ENCODE measurements around the gene TCF12.

- TF ChIP-seq, protein P1, sequence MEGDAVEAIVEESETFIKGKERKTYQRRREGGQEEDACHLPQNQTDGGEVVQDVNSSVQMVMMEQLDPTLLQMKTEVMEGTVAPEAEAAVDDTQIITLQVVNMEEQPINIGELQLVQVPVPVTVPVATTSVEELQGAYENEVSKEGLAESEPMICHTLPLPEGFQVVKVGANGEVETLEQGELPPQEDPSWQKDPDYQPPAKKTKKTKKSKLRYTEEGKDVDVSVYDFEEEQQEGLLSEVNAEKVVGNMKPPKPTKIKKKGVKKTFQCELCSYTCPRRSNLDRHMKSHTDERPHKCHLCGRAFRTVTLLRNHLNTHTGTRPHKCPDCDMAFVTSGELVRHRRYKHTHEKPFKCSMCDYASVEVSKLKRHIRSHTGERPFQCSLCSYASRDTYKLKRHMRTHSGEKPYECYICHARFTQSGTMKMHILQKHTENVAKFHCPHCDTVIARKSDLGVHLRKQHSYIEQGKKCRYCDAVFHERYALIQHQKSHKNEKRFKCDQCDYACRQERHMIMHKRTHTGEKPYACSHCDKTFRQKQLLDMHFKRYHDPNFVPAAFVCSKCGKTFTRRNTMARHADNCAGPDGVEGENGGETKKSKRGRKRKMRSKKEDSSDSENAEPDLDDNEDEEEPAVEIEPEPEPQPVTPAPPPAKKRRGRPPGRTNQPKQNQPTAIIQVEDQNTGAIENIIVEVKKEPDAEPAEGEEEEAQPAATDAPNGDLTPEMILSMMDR (IDR thresholded peaks at IDR 0.05): no peak
- TF ChIP-seq POLR2AphosphoS5 (IDR thresholded peaks at IDR 0.05): no peak
Measured at GRCh38 chr15:57152666-57153539, 234.5 kb downstream of the TCF12 start.
